Kidney (tissue), 14 donors: ENCODE measurements around the gene MEIS2. TPM values are rescaled to one million over a fixed set of nuclear protein-coding genes. Genes with fewer than 3 reads are reported as not detected.
A peak's percentile ranks its signal among the peaks of the same experiment; 100 is the strongest.

Source experiments
- DNase-seq, 5 donors: peaks; one replicate each; pipeline ENCODE4 v3.0.0-alpha.2; 2013 to 2020
- FAIRE-seq: peaks from 2 replicates; lab custom pipeline; 2012; peaks lifted over from hg19 to GRCh38; lab: Jason Lieb, UNC
- H3K27ac ChIP-seq, 2 donors: one replicate each; pipeline ENCODE4 v1.7.0; 2013; ENCODE audit warnings: low read depth in 2 of 2, low read length in 2 of 2, inconsistent platforms in 1 of 2
- H3K27me3 ChIP-seq: one replicate; pipeline ENCODE4 v1.7.1; 2013; ENCODE audit warnings: low read length, inconsistent platforms; ENCODE audit not compliant: control insufficient read depth, insufficient read depth
- H3K36me3 ChIP-seq, 3 donors: one replicate each; pipeline versions ENCODE4 v1.7.0 to v1.7.1; 2013; ENCODE audit warnings: low read length in 3 of 3, control low read depth in 1 of 3, inconsistent platforms in 1 of 3; ENCODE audit not compliant: insufficient read depth in 3 of 3, control insufficient read depth in 2 of 3
- H3K4me1 ChIP-seq, 3 donors: one replicate each; pipeline versions ENCODE4 v1.7.0 to v1.7.1; 2013; ENCODE audit warnings: low read length in 3 of 3, inconsistent platforms in 1 of 3, low read depth in 1 of 3; ENCODE audit not compliant: control insufficient read depth in 2 of 3, insufficient read depth in 2 of 3
- H3K4me3 ChIP-seq, 3 donors: one replicate each; pipeline versions ENCODE4 v1.7.0 to v1.8.1; 2013; ENCODE audit warnings: low read length in 3 of 3, control low read depth in 1 of 3, inconsistent platforms in 1 of 3
- H3K9ac ChIP-seq, 3 donors: one replicate each; pipeline versions ENCODE4 v1.7.0 to v1.7.1; 2013; ENCODE audit warnings: low read length in 3 of 3, control low read depth in 1 of 3, inconsistent platforms in 1 of 3
- H3K9me3 ChIP-seq, 3 donors: one replicate each; pipeline versions ENCODE4 v1.7.0 to v1.7.1; 2013; ENCODE audit warnings: low read length in 3 of 3, control low read depth in 1 of 3, inconsistent platforms in 1 of 3; ENCODE audit not compliant: control insufficient read depth in 2 of 3, insufficient read depth in 1 of 3
- intact Hi-C: fragments of 100-400 bp; cut with DNase I; formaldehyde crosslinking; loops from one replicate; pipeline ENCODE4 v1.11.1; 2022
- polyA plus RNA-seq: library from polyadenylated mRNA; stranded (reverse); fragments of 350-450 nt; fragmentation: Illumina TruSeq; extraction: RNeasy Lipid Tissue Mini Kit (QIAGEN cat#74804); gene quantifications from one replicate; pipeline ENCODE4 v1.2.3, GENCODE V29; 2014; ENCODE audit warnings: low read depth, low replicate concordance; ENCODE audit not compliant: insufficient read depth
- total RNA-seq: library from RNA; stranded (reverse); fragmentation: NEBNext Ultra II Directional; extraction: Animal tissue kit (Norgen Biotek cat#: 25700); gene quantifications from one replicate; pipeline ENCODE4 v1.2.1, GENCODE V29; 2021
- TF ChIP-seq, protein P1 (sequence below): IDR thresholded peaks from 3 replicates; pipeline ENCODE4 v1.5.1; 2012; ENCODE audit warnings: mild to moderate bottlenecking, moderate library complexity, borderline replicate concordance; ENCODE audit not compliant: insufficient read depth; ENCODE audit errors: extremely low read depth
- donor health status: control.
- donor health status: control.
- donor health status: control.
- donor health status: control.
- donor health status: control.
- donor health status: DM: yes; HTN: yes; CAD: no.
- donor health status: Normal renal cell carcinoma (clear cell type).

The MEIS2 gene
- total and polyA plus RNA-seq, 2 donors from 2014 or later = 14.7 to 50.9 TPM

DNA sequence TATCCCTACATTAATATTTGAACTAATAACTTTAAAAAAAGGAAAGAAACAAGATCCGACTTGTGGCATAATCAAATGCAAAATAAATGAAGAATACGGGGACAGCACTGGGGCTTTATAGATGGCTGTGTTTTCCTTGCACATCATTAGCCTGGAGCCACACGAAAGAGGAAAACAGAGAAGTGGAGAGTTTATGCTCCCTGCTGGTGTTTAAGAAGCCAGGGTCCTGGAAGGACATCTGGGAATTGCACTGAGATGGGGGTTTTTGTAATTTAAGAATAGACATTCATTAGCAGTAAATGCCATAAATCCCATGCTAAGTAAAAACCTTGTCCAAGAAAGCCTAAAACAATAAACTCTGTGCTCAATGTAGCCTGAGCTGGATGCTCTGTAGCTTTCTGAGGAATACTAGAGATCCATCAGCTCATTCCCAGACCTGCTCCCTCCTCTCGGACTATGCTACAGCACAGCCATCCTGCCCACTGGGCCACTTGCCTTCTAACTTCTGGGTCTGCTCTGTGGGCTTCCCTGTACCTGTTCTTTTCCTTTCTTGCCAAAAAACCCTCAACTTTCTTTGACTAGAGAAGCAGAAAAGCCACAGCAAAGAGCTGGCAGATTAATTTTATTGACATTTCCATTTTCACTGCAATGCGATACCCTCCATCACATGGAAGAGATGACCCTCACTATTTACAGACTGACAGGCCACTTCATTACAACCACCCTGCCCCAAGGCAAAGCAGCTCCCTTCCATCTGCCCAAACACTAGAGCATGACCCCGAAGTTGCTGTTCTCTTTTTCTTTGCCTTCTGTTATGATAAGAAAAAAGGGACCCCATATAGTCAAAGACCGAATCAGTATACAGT lies 62.3 kb downstream of the MEIS2 start:
- peaks cover 0 to 3% (median 0%) of the 10 kb centered on the region in 3 donors for H3K36me3 ChIP-seq
- no peak overlapping the region for H3K9ac ChIP-seq
- no peak overlapping the region for H3K27ac ChIP-seq
- no peak overlapping the region for H3K4me3 ChIP-seq
- intact Hi-C loops = no loop called here
- no peaks in the 10 kb centered on the region for H3K9me3 ChIP-seq
- no peaks in the 10 kb centered on the region for H3K27me3 ChIP-seq
- no peak for FAIRE-seq
- DNase-seq = peak in 2 of 5 donors; percentile 60 to 67
- H3K4me1 ChIP-seq = peaks cover 0 to 6% (median 0%) of the 10 kb centered on the region in 3 donors
- TF ChIP-seq, protein P1, sequence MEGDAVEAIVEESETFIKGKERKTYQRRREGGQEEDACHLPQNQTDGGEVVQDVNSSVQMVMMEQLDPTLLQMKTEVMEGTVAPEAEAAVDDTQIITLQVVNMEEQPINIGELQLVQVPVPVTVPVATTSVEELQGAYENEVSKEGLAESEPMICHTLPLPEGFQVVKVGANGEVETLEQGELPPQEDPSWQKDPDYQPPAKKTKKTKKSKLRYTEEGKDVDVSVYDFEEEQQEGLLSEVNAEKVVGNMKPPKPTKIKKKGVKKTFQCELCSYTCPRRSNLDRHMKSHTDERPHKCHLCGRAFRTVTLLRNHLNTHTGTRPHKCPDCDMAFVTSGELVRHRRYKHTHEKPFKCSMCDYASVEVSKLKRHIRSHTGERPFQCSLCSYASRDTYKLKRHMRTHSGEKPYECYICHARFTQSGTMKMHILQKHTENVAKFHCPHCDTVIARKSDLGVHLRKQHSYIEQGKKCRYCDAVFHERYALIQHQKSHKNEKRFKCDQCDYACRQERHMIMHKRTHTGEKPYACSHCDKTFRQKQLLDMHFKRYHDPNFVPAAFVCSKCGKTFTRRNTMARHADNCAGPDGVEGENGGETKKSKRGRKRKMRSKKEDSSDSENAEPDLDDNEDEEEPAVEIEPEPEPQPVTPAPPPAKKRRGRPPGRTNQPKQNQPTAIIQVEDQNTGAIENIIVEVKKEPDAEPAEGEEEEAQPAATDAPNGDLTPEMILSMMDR = no peak

DNA sequence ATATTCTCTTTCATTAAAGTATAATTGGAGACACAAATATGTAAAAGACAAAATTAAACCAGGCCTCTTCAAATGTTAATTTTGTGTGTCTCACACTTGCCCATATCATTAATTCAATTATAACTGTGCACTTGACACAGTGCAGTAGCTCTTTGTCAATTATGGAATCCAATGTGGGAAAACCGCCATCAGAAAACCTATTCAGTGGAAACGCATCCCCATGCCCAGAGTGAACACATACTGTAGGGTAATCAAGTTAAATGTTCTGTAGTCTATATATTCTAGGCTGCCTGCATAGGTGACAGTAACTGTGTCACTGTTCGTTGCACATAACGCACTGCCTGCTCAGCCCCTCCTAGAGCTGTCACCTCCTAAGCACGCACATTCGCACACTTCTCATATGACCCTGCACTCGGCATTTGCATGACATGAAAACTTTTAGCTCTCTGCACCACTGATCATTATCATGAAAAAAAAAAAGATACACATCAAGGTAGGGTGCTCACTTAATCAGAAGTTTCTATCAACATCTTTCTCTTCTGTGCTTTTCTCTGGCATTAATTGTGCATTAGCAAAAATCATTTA lies 63.2 kb downstream of the MEIS2 start:
- Histone ChIP-seq H3K9ac (no peak overlapping the region), H3K27ac (no peak overlapping the region), H3K9me3 (no peaks in the 10 kb centered on the region), H3K36me3 (peaks cover 0 to 3% (median 0%) of the 10 kb centered on the region in 3 donors), H3K4me1 (peaks cover 0 to 6% (median 0%) of the 10 kb centered on the region in 3 donors), H3K27me3 (no peaks in the 10 kb centered on the region), H3K4me3 (no peak overlapping the region)
- no peak for FAIRE-seq
- TF ChIP-seq, protein P1 = no peak
- DNase-seq = no peak
- intact Hi-C loops = no loop called here

DNA sequence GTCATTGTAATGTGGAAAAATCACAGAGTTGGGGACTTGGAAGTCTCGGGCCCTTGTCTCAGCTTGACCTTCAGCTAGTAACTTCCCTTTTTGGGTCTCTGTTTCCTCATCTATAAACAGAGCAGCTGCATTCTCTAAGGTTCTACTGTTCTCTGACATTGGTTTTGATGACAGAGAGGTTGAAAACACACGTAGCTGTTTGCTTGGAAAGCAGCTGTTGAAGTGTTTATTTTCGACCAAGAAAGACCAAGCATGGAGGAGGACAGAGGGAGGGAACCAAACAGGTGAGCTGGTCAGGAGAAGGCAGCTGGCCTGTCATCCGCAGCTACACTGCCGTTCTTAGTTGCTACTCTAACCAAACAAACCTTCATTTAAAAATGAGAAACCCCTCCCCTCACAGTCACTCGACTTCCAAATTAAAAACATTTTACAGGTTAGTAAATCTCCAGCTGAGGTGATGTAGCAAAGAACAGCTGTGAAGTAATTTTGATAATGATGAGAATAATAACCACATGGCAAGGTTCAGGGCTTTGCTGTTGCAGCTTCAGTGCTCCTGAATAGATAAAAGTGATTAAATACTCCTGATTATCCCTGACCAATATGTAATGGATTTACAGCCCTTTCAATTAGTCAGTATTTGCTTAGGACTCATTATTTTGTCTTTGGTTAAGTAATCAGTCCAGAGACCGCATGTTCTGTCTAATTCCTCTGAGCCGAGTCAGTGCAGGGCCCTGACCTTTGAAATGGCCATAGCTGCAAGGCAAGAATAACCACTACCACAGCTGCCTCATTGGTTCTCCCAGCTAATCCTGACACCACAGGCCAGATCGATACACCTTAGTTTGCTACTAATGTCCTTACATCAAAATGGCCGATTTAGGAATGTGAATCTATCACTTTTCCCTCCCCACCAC lies 65.3 kb downstream of the MEIS2 start:
- H3K4me1 ChIP-seq = peaks cover 0 to 6% (median 0%) of the 10 kb centered on the region in 3 donors
- no peaks in the 10 kb centered on the region for H3K9me3 ChIP-seq
- FAIRE-seq (no peak), DNase-seq (no peak)
- no peak overlapping the region for H3K9ac ChIP-seq
- intact Hi-C loops = no loop called here
- no peaks in the 10 kb centered on the region for H3K27me3 ChIP-seq
- no peak overlapping the region for H3K27ac ChIP-seq
- no peak overlapping the region for H3K4me3 ChIP-seq
- TF ChIP-seq, protein P1 = no peak
- peaks cover 0 to 3% (median 0%) of the 10 kb centered on the region in 3 donors for H3K36me3 ChIP-seq
